Endodermal cell (in vitro differentiated cells): Measurements from ENCODE around the gene ADAMTS17. TPM values are rescaled to one million over a fixed set of nuclear protein-coding genes. Genes with fewer than 3 reads are reported as not detected.

Experiments
- DNase-seq: peaks from one replicate; pipeline ENCODE4 v3.0.0-alpha.2; 2017
- H3K27ac ChIP-seq: 2 replicates; pipeline ENCODE4 v1.5.1; 2013; ENCODE audit warnings: mild to moderate bottlenecking, low read depth, low read length, moderate library complexity
- H3K27me3 ChIP-seq: 2 replicates; pipeline ENCODE4 v1.6.1; 2013; ENCODE audit warnings: mild to moderate bottlenecking, low read length, moderate library complexity; ENCODE audit not compliant: insufficient read depth, control insufficient read depth, poor library complexity, severe bottlenecking
- H3K36me3 ChIP-seq: 2 replicates; pipeline ENCODE4 v1.7.0; 2013; ENCODE audit warnings: mild to moderate bottlenecking, low read length, moderate library complexity; ENCODE audit not compliant: control insufficient read depth, insufficient read depth
- H3K4me1 ChIP-seq: one replicate; pipeline ENCODE4 v1.7.0; 2013; ENCODE audit warnings: low read length; ENCODE audit not compliant: control insufficient read depth, insufficient read depth
- H3K4me3 ChIP-seq: 2 replicates; pipeline ENCODE4 v1.5.1; 2013; ENCODE audit warnings: mild to moderate bottlenecking, low read length, moderate library complexity
- H3K9ac ChIP-seq: 2 replicates; pipeline ENCODE4 v1.6.1; 2013; ENCODE audit warnings: mild to moderate bottlenecking, low read length, moderate library complexity; ENCODE audit not compliant: poor library complexity, severe bottlenecking; ENCODE audit errors: extremely low read depth
- H3K9me3 ChIP-seq: 2 replicates; pipeline ENCODE4 v1.6.1; 2013; ENCODE audit warnings: mild to moderate bottlenecking, low read length, moderate library complexity; ENCODE audit not compliant: control insufficient read depth
- H3K27ac Mint-ChIP-seq: 2 replicates; pipeline ENCODE4 v1.8.0; 2020; ENCODE audit warnings: mixed read lengths
- H3K27me3 Mint-ChIP-seq: 2 replicates; pipeline ENCODE4 v1.8.0; 2021; ENCODE audit warnings: mild to moderate bottlenecking, mixed read lengths; ENCODE audit not compliant: insufficient read depth
- H3K36me3 Mint-ChIP-seq: 2 replicates; pipeline ENCODE4 v1.8.0; 2020; ENCODE audit warnings: low read depth, mixed read lengths
- H3K4me1 Mint-ChIP-seq: 2 replicates; pipeline ENCODE4 v1.8.0; 2020; ENCODE audit warnings: mixed read lengths
- H3K4me3 Mint-ChIP-seq: 2 replicates; pipeline ENCODE4 v1.8.0; 2020; ENCODE audit warnings: mild to moderate bottlenecking, moderate library complexity, mixed read lengths
- H3K9me3 Mint-ChIP-seq: 2 replicates; pipeline ENCODE4 v1.8.0; 2020; ENCODE audit warnings: mild to moderate bottlenecking, mixed read lengths
- WGBS, 2 experiments: methylation state at CpG; one replicate each; pipeline versions ENCODE4 v1.1.5 to v1.1.7; 2013; ENCODE audit warnings: missing lambda C conversion rate in 2 of 2, mixed read lengths in 1 of 2; ENCODE audit not compliant: insufficient coverage in 1 of 2, insufficient read length in 1 of 2; 5-methylcytosine and 5-hydroxymethylcytosine counted together
- total RNA-seq, 2 donors: library from RNA; stranded (reverse); fragmentation: NEBNext Ultra II Directional in 1 of 2; extraction: Animal tissue kit (Norgen Biotek cat#: 25700) in 1 of 2; gene quantifications; 2 replicates in 1 of 2; 3 replicates in 1 of 2; pipeline ENCODE4 v1.2.1, GENCODE V29; 2021
- TF ChIP-seq, protein P1 (sequence below): fragments of 200-600 bp; sonication (generic); conservative IDR thresholded peaks from 2 replicates; pipeline ENCODE4 v1.5.0; 2021; ENCODE audit warnings: antibody characterized with exemption, mild to moderate bottlenecking

The ADAMTS17 gene
- total RNA-seq, 2 donors from 2014 or later: 0.82 to 2.3 TPM

DNA sequence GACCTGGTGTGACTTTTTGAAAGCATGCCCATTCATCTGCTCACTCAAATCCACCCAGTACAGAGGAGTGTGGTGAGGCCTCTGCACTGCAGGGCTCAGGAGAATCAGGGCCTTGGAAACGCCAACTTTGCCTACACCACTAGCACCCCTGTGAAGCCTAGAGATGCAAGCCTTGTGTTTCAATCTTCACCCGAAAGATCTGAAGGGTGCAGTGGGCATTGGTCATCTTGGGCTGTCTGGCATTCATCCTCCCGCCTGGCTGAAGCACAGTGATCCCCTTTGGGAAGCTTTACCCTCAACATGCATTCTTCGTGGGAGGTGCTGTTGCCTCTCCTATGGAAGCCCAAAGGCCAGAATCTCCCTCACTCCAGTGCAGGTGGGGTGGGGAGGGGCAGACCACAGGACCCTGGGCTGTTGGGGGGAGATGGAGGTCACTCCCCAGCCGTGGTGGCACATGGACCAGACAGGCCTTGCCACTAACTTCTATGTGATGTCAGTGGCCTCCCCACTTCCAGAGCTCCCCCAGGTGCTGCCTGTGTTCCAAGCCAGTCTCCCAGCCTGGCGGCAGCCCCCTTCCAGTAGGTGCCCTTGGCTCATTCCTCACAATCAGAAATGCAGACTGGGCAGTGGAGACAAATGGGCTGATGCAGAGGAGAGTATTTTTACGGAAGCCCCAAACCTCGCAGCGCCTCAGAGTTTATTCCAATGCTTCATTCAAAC lies 92.5 kb downstream of the ADAMTS17 start:
- no peaks in the 10 kb centered on the region for H3K9me3 Mint-ChIP-seq
- TF ChIP-seq, protein P1, sequence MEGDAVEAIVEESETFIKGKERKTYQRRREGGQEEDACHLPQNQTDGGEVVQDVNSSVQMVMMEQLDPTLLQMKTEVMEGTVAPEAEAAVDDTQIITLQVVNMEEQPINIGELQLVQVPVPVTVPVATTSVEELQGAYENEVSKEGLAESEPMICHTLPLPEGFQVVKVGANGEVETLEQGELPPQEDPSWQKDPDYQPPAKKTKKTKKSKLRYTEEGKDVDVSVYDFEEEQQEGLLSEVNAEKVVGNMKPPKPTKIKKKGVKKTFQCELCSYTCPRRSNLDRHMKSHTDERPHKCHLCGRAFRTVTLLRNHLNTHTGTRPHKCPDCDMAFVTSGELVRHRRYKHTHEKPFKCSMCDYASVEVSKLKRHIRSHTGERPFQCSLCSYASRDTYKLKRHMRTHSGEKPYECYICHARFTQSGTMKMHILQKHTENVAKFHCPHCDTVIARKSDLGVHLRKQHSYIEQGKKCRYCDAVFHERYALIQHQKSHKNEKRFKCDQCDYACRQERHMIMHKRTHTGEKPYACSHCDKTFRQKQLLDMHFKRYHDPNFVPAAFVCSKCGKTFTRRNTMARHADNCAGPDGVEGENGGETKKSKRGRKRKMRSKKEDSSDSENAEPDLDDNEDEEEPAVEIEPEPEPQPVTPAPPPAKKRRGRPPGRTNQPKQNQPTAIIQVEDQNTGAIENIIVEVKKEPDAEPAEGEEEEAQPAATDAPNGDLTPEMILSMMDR: no peak

DNA sequence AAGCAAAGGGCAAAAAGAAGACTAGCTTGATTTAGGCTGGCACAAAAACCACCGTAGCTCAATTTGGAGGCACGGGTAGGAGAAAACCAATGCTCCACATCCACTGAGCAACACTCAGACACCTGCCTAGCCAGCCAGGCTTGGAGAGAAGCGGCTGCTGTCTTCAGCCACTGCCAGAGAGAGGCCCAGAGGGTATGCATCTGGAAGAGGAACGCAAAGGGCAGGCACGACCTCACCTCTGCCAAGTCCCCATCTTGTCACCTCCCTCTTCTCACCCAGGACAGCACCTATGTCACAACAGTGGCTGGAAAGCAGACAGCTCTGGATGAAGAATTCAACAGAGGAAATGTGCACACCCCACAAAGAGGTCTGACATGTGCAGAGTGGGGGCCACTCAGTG lies 93.5 kb downstream of the ADAMTS17 start:
- TF ChIP-seq, protein P1: no peak
- no peaks in the 10 kb centered on the region for H3K9me3 Mint-ChIP-seq
- no peaks in the 10 kb centered on the region for H3K36me3 ChIP-seq
- no peak overlapping the region for H3K4me3 ChIP-seq
- WGBS, 2 experiments: 84 to 94% methylated on average over 3 to 5 of the region's 5 CpGs
- H3K4me1 Mint-ChIP-seq: no peaks in the 10 kb centered on the region
- H3K27me3 ChIP-seq: no peaks in the 10 kb centered on the region
- H3K4me1 ChIP-seq: no peaks in the 10 kb centered on the region
- H3K9ac ChIP-seq: no peak overlapping the region
- no peak overlapping the region for H3K4me3 Mint-ChIP-seq
- no peaks in the 10 kb centered on the region for H3K27me3 Mint-ChIP-seq
- DNase-seq: peak; percentile 11
- no peaks in the 10 kb centered on the region for H3K9me3 ChIP-seq
- no peak overlapping the region for H3K27ac Mint-ChIP-seq
- H3K36me3 Mint-ChIP-seq: no peaks in the 10 kb centered on the region
- no peak overlapping the region for H3K27ac ChIP-seq

More for the DNA sequence above, 92.5 kb downstream of the ADAMTS17 start:
- H3K36me3 ChIP-seq: no peaks in the 10 kb centered on the region
- Mint-ChIP-seq H3K27ac (no peak overlapping the region), H3K4me3 (no peak overlapping the region), H3K4me1 (no peaks in the 10 kb centered on the region), H3K27me3 (no peaks in the 10 kb centered on the region), H3K36me3 (no peaks in the 10 kb centered on the region)
- H3K9ac ChIP-seq: no peak overlapping the region
- no peaks in the 10 kb centered on the region for H3K9me3 ChIP-seq
- no peak overlapping the region for H3K27ac ChIP-seq
- H3K27me3 ChIP-seq: no peaks in the 10 kb centered on the region
- DNase-seq: peak; percentile 20
- no peak overlapping the region for H3K4me3 ChIP-seq
- 89 to 95% methylated on average over 3 to 9 of the region's 9 CpGs for WGBS, 2 experiments
- H3K4me1 ChIP-seq: no peaks in the 10 kb centered on the region

DNA sequence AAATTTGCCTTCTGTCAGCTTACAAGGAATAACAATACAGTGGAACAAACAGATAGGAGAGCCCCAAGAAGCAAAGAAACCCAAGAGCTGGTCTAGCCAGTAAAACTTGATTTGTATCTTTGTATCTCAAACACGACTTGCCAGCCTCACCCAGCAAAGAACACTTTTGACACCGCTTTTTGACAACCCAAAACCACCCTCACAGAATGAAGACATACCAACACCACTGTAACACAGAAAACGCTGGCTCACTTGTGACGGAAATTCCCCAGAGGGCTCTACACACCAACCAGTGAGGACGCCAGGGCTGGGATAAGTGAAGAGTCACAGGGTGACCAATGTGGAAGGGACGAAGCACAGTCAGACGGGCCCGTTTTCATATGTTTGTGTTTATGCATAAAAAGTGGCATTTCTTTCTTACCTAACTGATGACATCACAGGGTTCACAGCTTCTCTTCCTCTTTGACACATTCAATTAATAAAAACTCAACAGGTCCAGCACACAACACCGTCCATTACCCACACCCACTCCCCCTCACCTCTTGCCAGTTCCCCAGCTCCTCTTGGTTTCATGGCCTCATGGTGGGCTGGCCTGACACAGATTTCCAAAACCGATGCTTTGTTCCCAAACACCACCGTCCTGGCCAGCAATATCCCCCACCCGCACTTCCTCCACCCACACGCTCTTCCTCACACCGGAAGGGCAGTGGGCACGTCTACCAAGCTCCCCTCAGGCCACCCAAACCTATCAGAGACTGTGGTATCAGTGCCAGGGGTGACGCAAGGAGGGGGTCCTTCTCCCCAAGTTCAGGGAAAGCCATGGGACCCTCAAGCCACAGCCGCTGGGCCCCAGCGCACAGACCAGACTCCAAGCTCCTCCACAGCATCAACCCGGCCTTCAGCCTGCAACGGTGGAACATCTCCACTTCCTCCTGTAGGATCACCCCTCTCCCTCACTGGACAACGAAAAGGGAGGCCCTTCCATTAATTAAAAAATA lies 94.2 kb downstream of the ADAMTS17 start:
- TF ChIP-seq, protein P1: no peak
- H3K27me3 ChIP-seq: no peaks in the 10 kb centered on the region
- DNase-seq: peak; percentile 16
- Mint-ChIP-seq H3K27ac (no peak overlapping the region), H3K4me1 (no peaks in the 10 kb centered on the region), H3K36me3 (no peaks in the 10 kb centered on the region), H3K4me3 (no peak overlapping the region), H3K9me3 (no peaks in the 10 kb centered on the region), H3K27me3 (no peaks in the 10 kb centered on the region)
- H3K4me1 ChIP-seq: no peaks in the 10 kb centered on the region
- H3K36me3 ChIP-seq: no peaks in the 10 kb centered on the region
- no peak overlapping the region for H3K27ac ChIP-seq
- no peak overlapping the region for H3K4me3 ChIP-seq
- 88 to 98% methylated on average over 7 to 21 of the region's 21 CpGs for WGBS, 2 experiments
- no peak overlapping the region for H3K9ac ChIP-seq
- no peaks in the 10 kb centered on the region for H3K9me3 ChIP-seq
